GM21447 (cell line): ENCODE results near the gene AKAP4.

ENCODE experiments used
- ATAC-seq: cut with Tn5 transposase; IDR thresholded peaks from one replicate; pipeline ENCODE4 v1.9.1; 2021; ENCODE audit not compliant: unreplicated experiment

AKAP4 gene

GRCh38 chrX:50200907-50201306 lies at the start of gene AKAP4:
Gene AKAP4, minus strand, starts transcription at chrX:50201007. Its CDS starts 118 bp downstream, at chrX:50200889.
- no peak for ATAC-seq

GRCh38 chrX:50211510-50211909 lies 10.7 kb upstream of the AKAP4 start:
- no peak for ATAC-seq

- no peak for ATAC-seq
Measured at GRCh38 chrX:50206753-50207152, 5.9 kb upstream of the AKAP4 start.

DNA sequence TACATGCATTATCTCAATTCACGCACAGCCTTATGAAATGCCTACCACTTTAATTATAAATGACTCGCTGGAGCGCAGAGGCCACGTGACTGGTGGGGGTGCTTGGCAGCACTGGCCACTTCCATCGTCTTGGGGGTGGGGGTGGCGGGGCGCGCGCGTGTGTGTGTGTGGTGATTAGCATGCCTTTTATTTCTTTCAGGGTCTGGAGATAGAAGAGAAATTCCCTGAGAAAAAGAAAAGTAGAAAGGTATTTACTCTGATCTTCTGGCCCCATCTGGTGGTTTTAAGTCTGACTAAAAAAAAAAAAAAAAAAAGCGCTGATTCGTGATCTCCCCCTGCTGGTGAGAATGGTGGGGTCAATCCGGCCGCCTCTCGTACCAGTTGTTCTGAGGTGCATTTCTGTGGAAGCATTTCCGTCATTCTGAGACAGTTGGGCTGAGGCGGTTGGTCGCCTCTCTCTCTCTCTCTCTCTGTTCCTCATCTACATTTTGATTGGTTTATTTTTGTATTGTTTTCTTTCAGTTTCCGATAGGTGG lies 3.6 kb upstream of the AKAP4 start, which contains the start of gene CCNB3:
Gene CCNB3, plus strand, starts transcription at position 402 of the 536 bp plus-strand sequence. CDS start 80,399 bp downstream, outside the sequence.
- ATAC-seq, result peak; percentile 98

GRCh38 chrX:50202539-50202938 lies 1.7 kb upstream of the AKAP4 start:
- ATAC-seq, result no peak

GRCh38 chrX:50198348-50198747 lies 2.5 kb downstream of the AKAP4 start:
- no peak for ATAC-seq

- no peak for ATAC-seq
Measured at GRCh38 chrX:50188859-50189600, 11.8 kb downstream of the AKAP4 start.

GRCh38 chrX:50183891-50184290 lies 16.9 kb downstream of the AKAP4 start:
- no peak for ATAC-seq

- ATAC-seq, result no peak
Measured at GRCh38 chrX:50180073-50180940, 20.5 kb downstream of the AKAP4 start.

DNA sequence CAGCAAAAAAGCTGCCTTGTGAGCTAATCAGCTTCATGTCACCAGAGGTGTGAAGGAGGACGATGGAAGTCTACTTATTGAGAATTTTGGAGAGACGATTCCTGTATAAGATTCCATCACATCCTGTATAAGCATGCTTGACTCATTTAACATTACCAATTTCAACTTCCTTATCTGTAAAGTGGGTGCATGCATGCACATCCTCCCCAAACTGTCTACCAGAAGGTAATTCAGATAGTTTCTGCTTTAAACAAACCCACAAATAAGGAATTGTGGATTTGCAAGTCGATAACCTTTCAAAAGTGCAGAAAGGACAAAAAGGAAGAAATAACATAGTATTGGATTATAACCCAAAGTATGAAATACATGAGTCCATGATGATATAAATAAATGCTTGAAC lies 31.1 kb downstream of the AKAP4 start:
- ATAC-seq, result no peak

DNA sequence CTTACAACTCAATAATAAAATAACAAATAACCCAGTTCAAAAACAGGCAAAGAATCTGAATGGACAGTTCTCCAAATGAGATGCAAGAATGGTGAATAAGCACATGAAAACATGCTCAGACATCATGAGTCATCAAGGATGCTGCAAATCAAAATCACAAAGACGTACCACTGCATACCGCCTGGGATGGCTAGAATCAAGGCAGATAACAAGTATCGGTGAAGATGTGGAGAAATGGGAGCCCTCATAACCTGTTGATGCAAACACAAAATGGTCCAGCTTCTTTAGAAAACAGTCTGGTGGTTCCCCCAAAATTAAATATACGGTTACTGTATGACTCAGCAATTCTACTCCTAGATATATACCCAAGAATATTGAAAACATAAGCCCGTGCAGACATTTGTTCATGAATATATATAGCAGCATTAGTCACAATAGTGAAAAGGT lies 32.5 kb downstream of the AKAP4 start:
- peak; percentile 51 for ATAC-seq

DNA sequence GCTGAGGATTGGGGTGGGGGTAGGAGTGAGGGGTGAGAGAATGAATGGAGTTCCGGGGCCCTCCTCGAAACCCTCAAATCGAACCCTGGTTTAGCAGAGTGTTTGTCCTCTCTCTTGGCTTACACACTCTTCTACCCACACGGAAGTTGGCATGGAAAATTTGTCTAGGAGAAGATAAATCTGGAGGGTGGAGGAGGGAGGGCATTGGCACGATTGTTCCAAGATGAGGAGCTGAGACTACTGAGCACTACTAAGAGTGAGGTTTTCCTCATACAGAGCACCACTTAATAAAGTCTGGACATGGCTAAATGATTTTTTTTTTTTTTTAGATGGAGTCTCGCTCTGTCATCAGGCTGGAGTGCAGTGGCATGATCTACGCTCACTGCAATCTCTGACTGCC lies 33.4 kb downstream of the AKAP4 start:
- ATAC-seq, result no peak

DNA sequence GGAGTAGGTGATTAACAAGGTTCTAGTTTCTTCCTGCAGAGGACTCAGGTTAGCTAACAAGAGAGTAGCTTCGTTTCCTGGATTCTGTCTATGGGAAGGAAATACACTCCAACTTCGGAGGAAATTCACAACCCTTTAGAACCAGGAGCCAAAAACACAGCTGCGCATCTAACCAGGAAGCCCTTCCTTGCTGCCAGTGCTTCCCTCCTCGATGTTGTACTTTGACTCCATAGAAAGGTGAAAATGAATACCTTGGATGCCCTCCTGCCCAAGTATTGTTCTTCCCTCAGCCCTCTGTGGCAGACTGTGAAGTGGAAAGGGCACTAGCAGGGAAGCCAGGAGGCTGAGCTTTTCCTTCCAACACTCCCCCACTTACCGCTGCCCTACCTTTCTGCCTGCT lies 35.1 kb downstream of the AKAP4 start:
- no peak for ATAC-seq

GRCh38 chrX:50161127-50161526 lies 39.7 kb downstream of the AKAP4 start:
- no peak for ATAC-seq

DNA sequence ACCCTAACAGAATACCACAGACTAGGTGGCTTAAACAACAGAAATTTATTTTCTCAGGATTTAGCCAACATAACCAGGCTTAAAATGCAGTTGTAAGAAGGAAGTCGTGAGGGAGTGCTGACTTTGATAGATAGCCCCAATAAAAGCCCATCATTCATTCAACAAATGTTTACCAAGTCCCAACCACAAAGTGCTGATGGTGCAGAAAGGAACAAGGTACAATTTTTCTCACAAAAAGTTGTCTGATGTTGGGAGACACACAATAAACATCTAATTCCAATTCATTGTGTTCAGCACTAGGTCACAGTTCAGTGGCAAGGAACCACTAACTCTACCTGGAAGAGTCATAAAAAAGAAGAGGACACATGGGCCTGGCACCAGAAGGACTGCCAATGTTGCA lies 42.2 kb downstream of the AKAP4 start:
- ATAC-seq, result no peak

DNA sequence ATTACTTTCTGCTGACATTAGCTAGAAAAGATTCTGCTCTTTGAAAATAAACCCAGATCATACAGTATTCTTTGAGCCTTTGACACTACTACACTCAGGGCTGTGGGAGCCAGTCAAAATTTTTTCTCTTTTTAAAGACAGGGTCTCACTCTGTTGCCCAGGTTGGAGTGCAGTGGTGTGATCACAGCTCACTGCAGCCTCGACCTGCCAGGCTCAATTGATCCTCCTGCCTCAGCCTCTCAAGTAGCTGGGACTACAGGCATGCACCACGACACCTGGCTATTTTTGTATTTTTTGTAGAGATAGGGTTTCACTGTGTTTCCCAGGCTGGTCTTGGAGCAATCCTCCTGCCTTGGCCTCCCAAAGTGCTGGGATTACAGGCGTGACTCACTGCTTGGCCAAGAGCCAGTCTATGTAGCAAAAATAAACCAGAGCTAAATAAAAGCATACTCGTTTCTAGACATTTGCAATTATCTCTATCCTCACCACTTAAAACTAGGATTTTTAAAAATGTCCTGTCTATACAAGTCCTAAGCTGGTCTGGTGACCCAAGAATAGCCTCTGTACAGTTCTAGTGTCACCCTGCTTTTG lies 43.2 kb downstream of the AKAP4 start:
- no peak for ATAC-seq

DNA sequence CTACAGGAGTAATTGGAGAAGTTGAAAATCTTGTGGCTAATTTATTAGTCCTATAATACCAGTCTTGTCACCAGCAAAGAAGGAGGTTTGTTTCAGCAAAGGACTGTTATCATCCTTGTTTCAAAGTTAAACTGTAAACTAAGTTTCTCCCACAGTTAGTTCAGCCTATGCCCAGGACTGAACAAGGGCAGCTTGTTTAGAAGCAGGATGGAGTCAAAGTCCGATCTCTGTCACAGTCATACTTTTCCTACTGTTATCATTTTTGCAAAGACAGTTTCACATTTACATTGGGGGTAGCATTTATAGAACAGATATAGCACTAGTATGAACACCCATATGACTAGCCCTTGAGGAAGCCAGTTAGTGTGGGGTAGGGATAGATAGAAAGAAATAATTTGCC lies 46.4 kb downstream of the AKAP4 start:
- ATAC-seq, result no peak

- ATAC-seq, result no peak
Measured at GRCh38 chrX:50152456-50152855, 48.4 kb downstream of the AKAP4 start.

GRCh38 chrX:50147972-50148371 lies 52.8 kb downstream of the AKAP4 start:
- no peak for ATAC-seq
